T47D (cell line): ENCODE results near the gene LRP2.

Source experiments
- DNase-seq, 2 experiments: peaks; one replicate each; pipeline versions ENCODE4 v3.0.0 to v3.0.0-alpha.2; 2011 to 2012; ENCODE audit warnings: low read depth in 1 of 2, low spot score in 1 of 2
- JUND ChIP-seq: IDR thresholded peaks from 2 replicates; pipeline ENCODE4 v1.6.1; 2012; ENCODE audit warnings: low read depth
- in situ Hi-C: cut with HindIII; loops from 2 replicates; pipeline ENCODE4 v1.10.0; 2016; ENCODE audit warnings: low sequenced_read_pairs, low pct_unique_long_range_greater_than_20kb

Gene LRP2

DNA sequence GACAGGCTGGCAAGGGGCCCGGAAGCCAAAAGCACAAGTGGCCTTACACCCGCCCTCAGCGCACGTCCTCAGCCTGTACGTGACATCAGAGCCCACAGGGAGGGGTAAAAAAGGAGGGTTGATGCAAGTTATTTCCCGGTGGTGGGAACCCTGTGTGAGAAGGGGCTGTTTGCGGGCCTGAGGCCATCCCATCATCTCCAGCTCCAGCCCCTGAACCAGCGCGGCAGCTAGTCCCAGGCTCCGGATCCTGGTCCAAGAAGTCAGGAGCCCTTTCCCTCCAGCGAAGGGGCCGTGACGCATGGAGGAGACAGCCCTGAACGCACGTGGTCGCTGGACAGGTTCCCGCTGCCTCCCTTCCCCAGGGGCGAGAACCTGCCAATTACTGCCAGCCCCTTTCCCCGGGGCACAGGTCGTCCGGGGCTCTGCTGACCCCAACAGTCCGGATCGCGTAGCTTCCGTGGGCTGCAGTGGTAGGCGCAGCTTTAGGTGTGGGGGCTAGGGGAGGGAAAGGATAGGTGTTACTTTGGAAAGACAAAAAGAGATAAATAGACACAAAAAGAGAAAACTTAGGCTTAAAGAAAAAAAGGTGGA is 1.3 kb upstream of the LRP2 start:
- no peak for TF ChIP-seq JUND
- in situ Hi-C loops, result no loop called here
- DNase-seq, result no peak

DNA sequence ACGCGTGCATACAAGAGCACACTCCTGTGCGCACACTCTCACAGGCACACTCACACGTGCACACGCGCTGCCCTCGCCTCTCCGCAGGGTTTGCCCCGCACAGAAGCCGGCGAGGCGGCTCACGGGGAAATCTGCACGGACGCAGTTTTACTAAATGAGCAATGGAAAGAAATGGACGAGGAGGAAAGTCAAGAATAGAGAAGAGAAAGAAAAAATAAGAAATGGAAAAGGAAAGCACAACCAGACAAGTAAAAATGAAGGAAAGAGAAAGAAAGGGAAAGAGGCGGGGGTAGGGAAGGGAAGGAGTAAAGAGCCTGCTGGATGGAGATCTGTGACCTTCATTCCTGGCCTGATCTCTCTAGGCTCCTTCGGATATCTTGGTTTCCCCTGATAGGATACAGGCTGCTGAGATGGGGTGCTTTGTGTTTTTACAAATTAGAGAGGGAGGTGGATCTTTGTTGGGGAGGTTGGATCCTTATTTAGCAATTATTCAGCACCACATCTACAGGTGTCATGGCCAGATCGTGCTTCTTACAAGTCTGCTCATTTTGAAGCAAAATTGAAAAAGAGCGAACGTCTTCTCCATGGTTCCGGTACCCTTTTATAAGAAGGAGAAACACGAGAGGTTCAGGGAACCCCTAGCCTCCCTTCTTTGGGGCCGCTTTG is 693 bp upstream of the LRP2 start:
- TF ChIP-seq JUND, result no peak
- no peak for DNase-seq
- in situ Hi-C loops, result no loop called here

DNA sequence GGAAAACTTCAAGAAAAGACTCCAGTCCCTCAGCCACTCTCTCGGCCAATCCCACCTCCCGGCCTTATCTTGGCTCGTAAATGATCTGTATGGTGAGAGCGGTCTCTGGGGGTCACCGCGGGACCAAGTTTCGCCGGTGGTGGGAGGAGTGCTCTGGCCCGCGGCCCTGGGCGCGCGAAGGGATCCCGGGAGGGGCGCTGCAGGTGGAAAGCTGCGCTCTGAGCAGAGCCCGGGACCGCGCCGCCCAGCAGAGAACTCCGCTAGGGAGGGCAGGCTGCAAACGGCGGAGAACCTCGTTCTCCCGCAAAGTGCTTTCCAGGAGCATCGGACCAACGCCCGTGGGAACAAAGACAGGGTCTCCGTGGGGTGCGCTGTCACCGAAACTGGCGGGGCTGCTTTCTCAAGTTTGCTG is 622 bp downstream of the LRP2 start:
- in situ Hi-C loops, result no loop called here
- TF ChIP-seq JUND, result no peak
- peak in 1 of 2 experiments; percentile 31 for DNase-seq

DNA sequence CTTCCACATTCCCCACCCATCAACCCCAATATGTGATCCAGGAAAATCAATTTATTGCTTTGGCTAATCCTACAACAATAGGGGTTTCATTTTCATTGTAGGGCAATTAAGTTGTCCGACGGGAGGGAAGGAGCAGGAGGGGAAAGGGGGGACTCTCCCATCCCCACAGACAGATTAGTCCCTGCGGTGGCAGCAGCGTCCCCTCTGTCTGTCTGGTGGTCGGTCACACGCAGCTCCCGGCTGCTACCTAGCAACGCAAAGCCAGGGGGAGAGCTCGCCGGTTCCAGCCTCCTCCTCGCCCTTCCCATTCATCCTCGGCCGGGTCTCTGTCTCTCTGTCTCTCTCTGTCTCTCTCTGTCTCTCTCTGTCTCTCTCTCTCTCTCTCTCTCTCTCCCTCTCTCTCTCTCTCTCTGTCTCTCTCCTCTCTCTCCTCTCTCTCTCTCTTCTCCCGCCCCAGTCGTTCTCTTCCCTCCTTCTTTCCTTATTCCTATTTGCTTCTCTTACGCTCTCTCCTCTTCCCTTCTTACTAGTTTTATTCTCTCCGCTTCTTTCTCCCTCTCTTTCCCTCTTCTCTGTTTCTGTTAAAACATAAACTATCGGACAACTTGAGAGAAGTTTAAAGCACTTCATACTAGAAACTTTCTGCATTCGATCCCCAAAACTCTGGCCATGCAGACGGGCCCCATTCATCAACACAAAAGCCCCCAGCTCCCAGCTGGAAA is 1.2 kb downstream of the LRP2 start:
- in situ Hi-C loops, result no loop called here
- TF ChIP-seq JUND, result no peak
- no peak for DNase-seq

DNA sequence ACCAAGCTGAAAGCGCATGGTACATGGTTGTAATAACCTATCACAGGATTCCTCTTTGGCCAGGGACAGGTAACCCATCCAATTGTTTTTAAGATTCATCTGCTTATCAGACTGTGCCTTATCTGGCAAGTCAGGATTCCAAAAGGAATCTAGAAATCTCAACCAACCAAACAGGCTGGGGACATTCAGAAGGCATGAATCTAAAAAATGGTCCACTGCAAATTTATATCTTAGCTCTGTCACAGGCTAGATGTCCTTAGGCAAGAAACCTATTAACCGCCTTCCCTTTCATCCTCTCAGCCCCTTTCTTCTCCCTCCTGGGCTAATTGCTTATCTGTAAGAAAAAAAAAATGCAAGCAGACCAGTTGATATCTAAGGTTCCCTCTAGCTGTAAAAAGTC is 4.3 kb downstream of the LRP2 start:
- no peak for DNase-seq
- TF ChIP-seq JUND, result no peak
- in situ Hi-C loops, result no loop called here

DNA sequence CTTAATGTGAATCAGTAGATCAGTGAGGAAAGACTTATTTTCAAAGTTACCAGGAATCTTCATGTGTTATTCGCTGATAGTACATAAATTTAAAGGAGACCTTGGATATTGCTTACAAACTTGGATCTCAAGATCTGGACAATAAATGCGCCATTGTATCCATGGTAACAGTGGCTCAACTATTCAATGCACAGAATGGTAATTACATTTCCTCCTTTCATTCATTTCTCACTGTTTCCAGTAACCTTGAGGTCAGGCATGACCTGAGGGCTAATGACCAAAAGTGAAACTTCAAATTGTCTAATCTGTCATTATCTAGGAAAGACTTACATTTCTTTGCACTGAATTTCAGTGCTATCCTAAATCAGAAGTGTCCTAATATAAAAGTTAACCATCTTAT is 8.1 kb downstream of the LRP2 start:
- no peak for TF ChIP-seq JUND
- in situ Hi-C loops, result no loop called here
- no peak for DNase-seq

DNA sequence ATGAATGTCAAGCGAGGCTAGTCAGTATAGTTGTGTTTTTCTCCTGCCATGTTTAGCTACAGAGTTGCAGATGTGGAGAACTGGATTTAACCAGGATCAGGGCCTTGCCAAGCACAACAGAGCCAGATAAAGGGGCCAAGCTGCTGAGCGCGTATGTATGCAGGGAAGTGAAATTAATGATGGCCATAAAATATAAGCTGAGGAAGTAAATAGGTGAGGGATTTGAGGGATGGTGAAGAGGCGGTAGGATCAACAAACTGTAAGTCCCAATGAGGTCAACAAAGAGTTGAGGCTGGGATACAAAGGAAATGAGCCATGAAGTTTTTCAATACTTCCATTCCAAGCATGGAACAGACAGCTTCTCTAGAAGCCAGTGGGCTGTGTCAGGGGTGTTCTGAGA is 10.6 kb downstream of the LRP2 start:
- in situ Hi-C loops, result no loop called here
- DNase-seq, result no peak

DNA sequence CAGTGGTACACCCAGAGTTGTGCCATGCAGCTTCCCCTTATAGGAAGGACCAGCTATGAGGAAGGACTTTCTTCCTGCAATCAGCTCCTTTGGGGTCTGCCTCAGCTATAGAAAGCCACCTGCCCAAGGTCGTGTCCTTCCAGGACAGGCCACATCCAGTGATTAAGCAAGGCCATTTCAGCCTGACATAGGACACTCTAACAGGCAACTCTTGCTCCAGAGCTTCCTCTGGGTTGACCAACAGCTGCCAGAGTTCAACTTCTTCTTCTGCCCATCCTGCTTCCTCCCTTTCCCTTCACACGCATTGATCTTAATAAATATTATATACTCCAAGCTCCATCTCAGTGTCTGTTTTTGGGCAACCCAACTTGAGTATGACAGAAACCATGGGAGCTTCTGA is 12.8 kb downstream of the LRP2 start:
- no peak for DNase-seq
- no peak for TF ChIP-seq JUND

More for the DNA sequence above, 10.6 kb downstream of the LRP2 start:
- no peak for TF ChIP-seq JUND

DNA sequence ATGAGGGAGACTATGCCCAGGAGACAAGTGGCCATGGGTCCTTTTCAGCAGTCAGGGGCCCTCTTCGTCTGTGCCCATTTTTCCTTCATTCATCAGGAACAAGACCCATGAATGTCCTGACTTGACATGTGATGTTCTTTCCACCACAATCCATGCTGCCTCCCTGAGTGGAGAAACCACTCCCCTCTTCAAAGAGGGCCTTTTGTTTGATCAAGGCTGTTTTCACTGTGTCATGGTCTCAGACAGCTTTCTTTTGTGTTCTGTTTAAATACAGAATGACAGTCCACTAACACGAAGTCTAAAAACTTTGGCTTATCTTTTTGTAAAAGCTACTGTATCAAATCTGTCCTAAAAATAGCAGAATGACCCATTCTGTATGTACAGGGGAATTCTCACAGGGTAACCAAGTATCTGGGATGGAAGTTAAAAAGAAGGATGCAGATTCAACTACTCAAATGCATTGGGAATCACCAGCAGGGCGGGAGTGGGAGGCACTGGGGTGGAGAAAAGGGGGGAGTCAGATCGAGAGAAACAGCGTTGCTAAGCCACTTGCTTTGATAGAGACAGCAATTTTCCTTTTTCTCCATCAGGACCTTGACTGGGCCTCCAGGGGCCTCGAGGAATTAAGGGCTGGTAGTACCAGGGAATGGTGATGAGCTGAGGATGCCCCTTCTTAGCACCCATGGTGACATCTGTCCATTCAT is 13.9 kb downstream of the LRP2 start:
- DNase-seq, result no peak
- no peak for TF ChIP-seq JUND
- in situ Hi-C loops, result no loop called here

More for the DNA sequence above, 12.8 kb downstream of the LRP2 start:
- in situ Hi-C loops, result no loop called here

DNA sequence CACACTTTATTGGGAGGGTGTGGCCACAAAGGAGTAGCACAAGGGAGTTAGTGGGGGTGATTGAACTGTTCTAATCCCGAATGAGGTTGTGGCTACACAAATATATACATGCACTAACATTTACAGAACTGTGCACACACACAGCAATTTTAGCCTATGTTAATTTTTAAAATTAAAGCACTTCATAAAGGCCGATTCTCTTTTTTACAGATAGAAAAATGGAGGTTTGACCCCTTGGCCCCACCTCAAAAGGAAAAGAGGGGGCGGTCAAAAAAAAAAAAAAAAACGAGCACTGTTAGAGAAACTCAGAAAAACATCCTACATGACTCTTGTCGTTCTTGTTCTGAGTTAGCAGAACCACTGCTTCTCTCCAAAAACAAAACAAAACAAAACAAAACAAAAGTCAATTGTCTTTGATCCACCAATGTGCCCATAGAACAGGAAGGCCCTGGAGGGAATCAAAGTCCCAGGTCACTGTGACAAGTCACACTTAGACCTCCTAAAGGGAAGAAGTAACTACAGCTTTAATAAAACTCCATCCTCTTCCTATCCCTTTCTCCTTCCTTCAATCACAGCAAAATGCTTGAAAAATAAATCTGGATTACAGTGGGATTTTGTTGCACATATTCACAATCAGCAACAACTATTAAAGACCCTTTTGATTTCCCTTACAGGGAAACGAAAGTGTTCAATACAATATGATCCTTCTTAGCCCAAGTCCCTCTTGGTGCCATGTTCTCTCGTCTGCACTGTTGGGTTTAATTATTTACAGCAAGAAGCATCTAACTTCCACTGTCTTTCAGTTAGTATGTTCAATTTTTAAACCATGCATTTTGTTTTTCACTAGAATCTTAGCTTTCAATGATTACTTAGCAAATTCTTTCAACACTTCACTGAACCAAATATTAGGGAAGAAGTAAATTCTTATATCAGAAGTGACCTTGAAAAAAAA is 16.6 kb downstream of the LRP2 start:
- TF ChIP-seq JUND, result no peak
- no peak for DNase-seq
- in situ Hi-C loops, result no loop called here

DNA sequence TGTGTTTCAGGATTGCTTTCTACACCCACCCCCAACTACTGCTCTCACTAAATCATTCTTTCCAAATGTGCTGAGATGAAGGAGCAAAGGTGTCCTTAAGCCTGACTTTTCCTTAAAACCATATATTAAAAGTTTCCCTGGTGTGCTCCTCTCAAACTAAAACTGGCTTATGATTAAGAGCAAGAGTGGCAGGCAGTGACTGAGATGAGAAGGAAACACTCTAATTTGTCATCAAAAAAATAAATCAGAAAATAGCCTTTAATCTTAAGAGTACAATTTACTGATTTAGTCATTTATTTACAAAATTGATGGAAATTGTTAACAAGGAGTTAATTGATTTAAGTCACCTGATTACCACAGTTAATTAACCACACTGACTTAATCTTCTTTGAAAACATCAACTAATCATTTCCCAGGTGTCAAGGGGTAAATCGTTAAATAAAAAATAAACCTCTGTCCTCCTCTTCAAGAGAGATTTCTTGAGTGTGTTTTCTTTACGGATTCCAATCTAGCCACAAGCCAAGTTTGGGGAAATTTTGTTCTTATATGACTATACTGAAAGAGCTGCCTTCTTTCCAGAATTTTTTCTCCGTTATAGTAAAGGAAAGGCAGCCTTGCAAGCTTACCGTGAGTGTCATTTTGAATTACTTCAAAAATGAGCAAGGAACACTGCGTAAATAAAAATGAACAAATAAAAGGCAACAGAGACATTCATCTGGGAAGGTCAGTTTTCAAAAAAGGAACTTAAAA is 17.4 kb downstream of the LRP2 start:
- TF ChIP-seq JUND, result no peak
- no peak for DNase-seq
- in situ Hi-C loops, result no loop called here
